Breast epithelium (tissue), 3 donors: ENCODE results near the gene LRRC49.

Experiments
- POLR2A ChIP-seq: fragments of 450-650 bp; IDR thresholded peaks from one replicate; pipeline ENCODE4 v1.6.1; 2016; ENCODE audit warnings: antibody characterized with exemption, mild to moderate bottlenecking, moderate library complexity
- POLR2AphosphoS5 ChIP-seq, 3 donors: sonication (generic); formaldehyde crosslinking; IDR thresholded peaks; one replicate each; pipeline ENCODE4 v1.6.1; 2017; ENCODE audit warnings: antibody characterized with exemption in 3 of 3
- TF ChIP-seq, protein P1 (sequence below), 3 donors: fragments of 450-650 bp; IDR thresholded peaks; one replicate each; pipeline ENCODE4 v1.5.1; 2016 to 2017; ENCODE audit warnings: antibody characterized with exemption in 3 of 3, mild to moderate bottlenecking in 3 of 3, moderate library complexity in 3 of 3

GRCh38 chr15:70859322-70859908 is 33.2 kb upstream of the LRRC49 start:
- TF ChIP-seq POLR2AphosphoS5 (IDR thresholded peaks at IDR 0.05) (no peak), POLR2A (no peak)
- TF ChIP-seq, protein P1, sequence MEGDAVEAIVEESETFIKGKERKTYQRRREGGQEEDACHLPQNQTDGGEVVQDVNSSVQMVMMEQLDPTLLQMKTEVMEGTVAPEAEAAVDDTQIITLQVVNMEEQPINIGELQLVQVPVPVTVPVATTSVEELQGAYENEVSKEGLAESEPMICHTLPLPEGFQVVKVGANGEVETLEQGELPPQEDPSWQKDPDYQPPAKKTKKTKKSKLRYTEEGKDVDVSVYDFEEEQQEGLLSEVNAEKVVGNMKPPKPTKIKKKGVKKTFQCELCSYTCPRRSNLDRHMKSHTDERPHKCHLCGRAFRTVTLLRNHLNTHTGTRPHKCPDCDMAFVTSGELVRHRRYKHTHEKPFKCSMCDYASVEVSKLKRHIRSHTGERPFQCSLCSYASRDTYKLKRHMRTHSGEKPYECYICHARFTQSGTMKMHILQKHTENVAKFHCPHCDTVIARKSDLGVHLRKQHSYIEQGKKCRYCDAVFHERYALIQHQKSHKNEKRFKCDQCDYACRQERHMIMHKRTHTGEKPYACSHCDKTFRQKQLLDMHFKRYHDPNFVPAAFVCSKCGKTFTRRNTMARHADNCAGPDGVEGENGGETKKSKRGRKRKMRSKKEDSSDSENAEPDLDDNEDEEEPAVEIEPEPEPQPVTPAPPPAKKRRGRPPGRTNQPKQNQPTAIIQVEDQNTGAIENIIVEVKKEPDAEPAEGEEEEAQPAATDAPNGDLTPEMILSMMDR (IDR thresholded peaks at IDR 0.05), result no peak
